Keratinocyte (primary cell): ENCODE data around the gene NSG2. TPM values are rescaled to one million over a fixed set of nuclear protein-coding genes. Genes with fewer than 3 reads are reported as not detected.

ENCODE experiments used
- DNase-seq: peaks from one replicate; pipeline ENCODE4 v3.0.0-alpha.2; 2011; ENCODE audit warnings: low read depth, missing footprints, low spot score
- FAIRE-seq: peaks from 2 replicates; lab custom pipeline; 2011; peaks lifted over from hg19 to GRCh38; lab: Jason Lieb, UNC
- H2AFZ ChIP-seq: 2 replicates; pipeline ENCODE4 v1.6.0; 2012; ENCODE audit warnings: low read length, control low read depth, inconsistent platforms; ENCODE audit not compliant: control insufficient read depth
- H3K27ac ChIP-seq: 2 replicates; pipeline ENCODE4 v1.5.1; 2011; ENCODE audit warnings: low read length; ENCODE audit not compliant: control insufficient read depth, insufficient read depth
- H3K27me3 ChIP-seq: 3 replicates; pipeline ENCODE4 v1.6.0; 2011; ENCODE audit warnings: low read length; ENCODE audit not compliant: control insufficient read depth, insufficient read depth; ENCODE audit errors: extremely low read depth
- H3K36me3 ChIP-seq, 2 experiments: 2 replicates in 1 of 2; 3 replicates in 1 of 2; pipeline ENCODE4 v1.5.1; 2011; ENCODE audit warnings: low read length in 2 of 2, mild to moderate bottlenecking in 1 of 2; ENCODE audit not compliant: control insufficient read depth in 2 of 2, insufficient read depth in 2 of 2; ENCODE audit errors: extremely low read depth in 1 of 2
- H3K4me1 ChIP-seq: 3 replicates; pipeline ENCODE4 v1.5.1; 2011; ENCODE audit warnings: low read length; ENCODE audit not compliant: control insufficient read depth, insufficient read depth; ENCODE audit errors: extremely low read depth
- H3K4me2 ChIP-seq: 3 replicates; pipeline ENCODE4 v1.6.0; 2011; ENCODE audit warnings: low read depth, low read length; ENCODE audit not compliant: control insufficient read depth, insufficient read depth; ENCODE audit errors: extremely low read depth
- H3K4me3 ChIP-seq, 3 experiments: fragments of 200-600 bp in 1 of 3; sonication (generic) in 1 of 3; 2 replicates in 2 of 3; 3 replicates in 1 of 3; pipeline ENCODE4 v1.5.1; 2011 to 2016; ENCODE audit warnings: low read length in 3 of 3, mild to moderate bottlenecking in 3 of 3, control low read depth in 2 of 3, inconsistent platforms in 1 of 3, low read depth in 1 of 3, mixed read lengths in 1 of 3, mixed run types in 1 of 3, moderate library complexity in 1 of 3; ENCODE audit not compliant: control insufficient read depth in 2 of 3, insufficient read depth in 2 of 3; ENCODE audit errors: extremely low read depth in 1 of 3
- H3K79me2 ChIP-seq: 2 replicates; pipeline ENCODE4 v1.6.0; 2012; ENCODE audit warnings: low read length; ENCODE audit not compliant: control insufficient read depth, insufficient read depth
- H3K9ac ChIP-seq: 3 replicates; pipeline ENCODE4 v1.6.0; 2011; ENCODE audit warnings: low read length; ENCODE audit not compliant: control insufficient read depth, insufficient read depth; ENCODE audit errors: extremely low read depth
- H3K9me1 ChIP-seq: 3 replicates; pipeline ENCODE4 v1.6.0; 2011; ENCODE audit warnings: low read length; ENCODE audit not compliant: control insufficient read depth, insufficient read depth; ENCODE audit errors: extremely low read depth
- H3K9me3 ChIP-seq: 2 replicates; pipeline ENCODE4 v1.5.1; 2012; ENCODE audit warnings: low read depth, low read length; ENCODE audit not compliant: control insufficient read depth
- H4K20me1 ChIP-seq: 3 replicates; pipeline ENCODE4 v1.6.0; 2011; ENCODE audit warnings: low read length; ENCODE audit not compliant: control insufficient read depth, insufficient read depth; ENCODE audit errors: extremely low read depth
- EZH2 ChIP-seq: IDR thresholded peaks from one replicate; pipeline ENCODE4 v1.6.1; 2012; ENCODE audit warnings: inconsistent platforms, mild to moderate bottlenecking, low read length, moderate library complexity
- dilution Hi-C: fragments of 300-500 bp; cut with MboI; formaldehyde crosslinking; loops from one replicate; pipeline ENCODE4 v1.7.0; 2020; ENCODE audit warnings: low sequenced_read_pairs; ENCODE audit not compliant: extremely low pct_ligation_motif_present
- polyA plus RNA-seq, 5 experiments: library from polyadenylated mRNA; depleted of rRNA in 3 of 5; stranded (reverse) in 3 of 5; stranded (forward) in 1 of 5; unstranded in 1 of 5; fragments of >200 nt; gene quantifications; 1 replicate in 1 of 5; 2 replicates in 3 of 5; 3 replicates in 1 of 5; pipeline versions ENCODE4 v1.2.1 to v1.2.3, GENCODE V29; 2011 to 2012; ENCODE audit warnings: missing spikeins in 2 of 5, low read depth in 1 of 5, low replicate concordance in 1 of 5
- TF ChIP-seq, protein P1 (sequence below), 3 experiments: IDR thresholded peaks in 1 of 3; conservative IDR thresholded peaks in 1 of 3; optimal IDR thresholded peaks in 1 of 3; 2 replicates in 2 of 3; 3 replicates in 1 of 3; pipeline versions ENCODE3 to v1.5.1; 2011; ENCODE audit warnings: low read length in 3 of 3, mild to moderate bottlenecking in 3 of 3, moderate library complexity in 2 of 3, control low read depth in 1 of 3, inconsistent platforms in 1 of 3; ENCODE audit not compliant: insufficient read depth in 2 of 3; ENCODE audit errors: extremely low read depth in 1 of 3

The NSG2 gene
- polyA plus RNA-seq, 1 donor (not counting 4 experiments of a cell fraction or from before 2014, with no cell fraction given) = not detected

DNA sequence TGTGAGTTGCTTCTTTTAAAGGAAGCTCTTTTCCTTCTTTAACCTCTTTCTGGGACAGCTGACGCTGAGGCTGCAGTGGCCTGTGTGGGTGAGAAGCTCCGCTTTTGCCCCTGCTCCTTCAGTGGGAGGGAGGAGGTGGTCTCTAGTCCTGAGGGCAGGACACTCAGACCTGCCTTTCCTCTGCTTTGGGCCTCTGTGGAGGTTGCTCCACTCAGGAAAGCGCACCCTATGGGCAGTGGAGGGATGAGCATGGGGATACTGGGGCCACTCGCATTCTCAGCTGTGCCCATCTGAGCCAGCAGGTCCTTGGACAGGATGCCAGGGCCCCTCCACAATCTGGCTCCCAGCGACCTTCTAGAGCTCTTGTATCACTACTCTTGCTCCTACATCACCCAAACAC, 111.5 kb downstream of the NSG2 start:
- Histone ChIP-seq H2AFZ (no peak overlapping the region), H3K36me3 (no peaks in the 10 kb centered on the region), H3K27me3 (no peaks in the 10 kb centered on the region), H4K20me1 (no peaks in the 10 kb centered on the region), H3K9ac (no peak overlapping the region), H3K79me2 (no peaks in the 10 kb centered on the region), H3K4me1 (no peaks in the 10 kb centered on the region), H3K4me2 (no peak overlapping the region), H3K27ac (no peak overlapping the region), H3K4me3 (no peak overlapping the region), H3K9me1 (no peaks in the 10 kb centered on the region), H3K9me3 (no peaks in the 10 kb centered on the region)
- dilution Hi-C loops = no loop called here
- TF ChIP-seq EZH2 = no peak
- TF ChIP-seq, protein P1, sequence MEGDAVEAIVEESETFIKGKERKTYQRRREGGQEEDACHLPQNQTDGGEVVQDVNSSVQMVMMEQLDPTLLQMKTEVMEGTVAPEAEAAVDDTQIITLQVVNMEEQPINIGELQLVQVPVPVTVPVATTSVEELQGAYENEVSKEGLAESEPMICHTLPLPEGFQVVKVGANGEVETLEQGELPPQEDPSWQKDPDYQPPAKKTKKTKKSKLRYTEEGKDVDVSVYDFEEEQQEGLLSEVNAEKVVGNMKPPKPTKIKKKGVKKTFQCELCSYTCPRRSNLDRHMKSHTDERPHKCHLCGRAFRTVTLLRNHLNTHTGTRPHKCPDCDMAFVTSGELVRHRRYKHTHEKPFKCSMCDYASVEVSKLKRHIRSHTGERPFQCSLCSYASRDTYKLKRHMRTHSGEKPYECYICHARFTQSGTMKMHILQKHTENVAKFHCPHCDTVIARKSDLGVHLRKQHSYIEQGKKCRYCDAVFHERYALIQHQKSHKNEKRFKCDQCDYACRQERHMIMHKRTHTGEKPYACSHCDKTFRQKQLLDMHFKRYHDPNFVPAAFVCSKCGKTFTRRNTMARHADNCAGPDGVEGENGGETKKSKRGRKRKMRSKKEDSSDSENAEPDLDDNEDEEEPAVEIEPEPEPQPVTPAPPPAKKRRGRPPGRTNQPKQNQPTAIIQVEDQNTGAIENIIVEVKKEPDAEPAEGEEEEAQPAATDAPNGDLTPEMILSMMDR (optimal IDR thresholded peaks at IDR 0.05 in 1 of 3, IDR thresholded peaks at IDR 0.05 in 1 of 3, conservative IDR thresholded peaks at IDR 0.05 in 1 of 3; ENCODE audit: extremely low read depth in 1 of 3, insufficient read depth in 2 of 3, low read length in 3 of 3) = no peak
- DNase-seq (no peak), FAIRE-seq (no peak)

Other genes starting within 250 kb of the NSG2 start
- 13.8 to 18.5 TPM (median 15.3 TPM) in 3 replicates for gene CPEB4, start 157.4 kb upstream of the NSG2 start, polyA plus RNA-seq
- 0.03 TPM in 1 of 3 replicates, not detected in the others for gene C5orf47, start 56.5 kb upstream of the NSG2 start, polyA plus RNA-seq